Kidney capillary endothelial cell (primary cell): ENCODE measurements around the gene GALNT13.

Experiments
- DNase-seq: peaks from one replicate; pipeline ENCODE4 v3.0.0-alpha.2; 2018; ENCODE audit warnings: low spot score

The GALNT13 gene

GRCh38 chr2:154480521-154480920 lies 608.8 kb downstream of the GALNT13 start:
- no peak for DNase-seq

- DNase-seq: no peak
Measured at GRCh38 chr2:154481336-154481735, 609.6 kb downstream of the GALNT13 start.

GRCh38 chr2:154484338-154485099 lies 612.8 kb downstream of the GALNT13 start:
- peak; percentile 2 for DNase-seq

DNA sequence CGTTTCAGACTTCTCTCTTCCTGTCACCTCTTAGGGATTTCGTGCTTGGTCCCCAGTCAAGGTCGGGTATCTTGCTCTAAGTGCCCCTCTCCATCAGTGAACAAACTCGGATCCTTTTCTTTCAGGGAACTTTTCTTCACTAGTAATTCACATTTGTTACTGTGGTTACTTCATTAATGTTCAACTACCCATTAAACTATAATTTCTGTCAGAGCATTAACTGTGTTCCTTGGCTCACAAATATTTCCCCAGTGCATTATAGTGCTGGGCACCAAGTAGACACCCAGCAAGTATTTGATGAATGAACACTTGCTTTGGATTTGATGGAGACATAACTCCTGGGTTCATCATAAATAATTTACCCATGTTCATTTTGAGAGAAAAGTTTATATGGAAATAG lies 617.1 kb downstream of the GALNT13 start:
- DNase-seq: no peak

GRCh38 chr2:154489266-154489858 lies 617.6 kb downstream of the GALNT13 start:
- DNase-seq: no peak

DNA sequence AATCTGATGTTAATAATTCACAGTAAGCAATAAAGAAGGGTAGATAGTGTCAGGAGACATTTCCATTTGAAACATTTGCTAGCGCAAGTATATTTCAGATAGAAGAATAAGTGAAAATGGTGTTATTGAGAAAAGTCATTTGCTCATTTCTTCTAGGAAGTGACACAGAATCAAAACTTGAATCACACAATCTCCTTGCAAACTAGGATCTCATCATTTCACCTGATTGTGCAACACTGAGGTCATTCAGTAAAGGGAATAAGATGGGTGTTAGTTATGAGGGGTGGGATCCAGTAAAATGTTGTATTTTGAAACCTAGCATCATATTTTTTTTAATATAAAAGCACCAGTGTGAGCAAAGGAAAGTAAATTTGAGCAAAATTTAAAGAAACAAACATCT lies 618.8 kb downstream of the GALNT13 start:
- no peak for DNase-seq

GRCh38 chr2:154495455-154495868 lies 623.7 kb downstream of the GALNT13 start:
- no peak for DNase-seq

DNA sequence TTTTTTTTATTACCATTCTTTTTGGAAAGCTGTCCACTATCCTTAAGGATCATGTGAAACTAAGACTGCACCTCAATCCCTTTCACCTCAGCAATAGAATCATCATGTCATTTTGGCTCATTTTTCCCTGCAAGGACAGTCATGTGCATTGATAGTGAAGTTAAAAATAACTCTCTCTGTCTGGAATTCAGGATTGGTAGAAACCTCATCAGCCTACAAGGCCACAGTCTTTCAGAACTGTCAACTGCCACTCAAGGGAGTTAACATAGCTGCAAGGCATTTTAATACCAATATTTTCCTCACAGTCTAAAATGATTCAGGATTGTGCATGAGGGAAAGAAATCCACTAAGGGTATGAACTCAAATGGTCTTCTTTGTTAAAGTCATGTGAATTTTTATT lies 625.3 kb downstream of the GALNT13 start:
- no peak for DNase-seq
